C4-2B (cell line): ENCODE results near the gene CA11.

Experiments
- CTCF ChIP-seq: fragments of 450-650 bp; conservative IDR thresholded peaks from 2 replicates; pipeline ENCODE4 v1.5.1; 2017; ENCODE audit warnings: mild to moderate bottlenecking
- ZFX ChIP-seq: fragments of 450-650 bp; IDR thresholded peaks from 2 replicates; pipeline ENCODE4 v1.6.1; 2017

GRCh38 chr19:48639483-48640375, 6.3 kb downstream of the CA11 start:
- TF ChIP-seq CTCF: no peak
- TF ChIP-seq ZFX: no peak
